ENCODE data around the gene ALDH1L1. TPM values are rescaled to one million over a fixed set of nuclear protein-coding genes. Genes with fewer than 3 reads are reported as not detected.

The ALDH1L1 gene
- total and polyA plus RNA-seq, 2 experiments from 2014 or later: 1.0 to 1.3 TPM

DNA sequence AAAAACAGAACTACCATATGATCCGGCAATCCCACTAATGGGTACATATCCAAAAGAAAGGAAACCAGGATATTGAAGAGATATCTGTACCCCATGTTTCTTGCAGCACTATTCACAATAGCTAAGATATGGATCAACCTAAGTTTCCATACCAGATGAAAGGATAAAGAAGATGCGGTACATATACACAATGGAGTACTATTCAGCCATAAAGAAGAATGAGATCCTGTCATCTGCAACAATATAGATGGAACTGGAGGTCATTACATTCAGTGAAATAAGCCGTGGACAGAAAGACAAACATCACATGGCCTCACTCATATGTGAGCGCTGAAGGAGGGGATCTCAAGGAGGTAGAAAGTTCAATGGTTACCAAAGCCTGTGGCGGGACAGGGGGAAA lies 99.4 kb downstream of the ALDH1L1 start:
- H2AFZ ChIP-seq: no peak overlapping the region
- DNase-seq (ENCODE audit: low spot score): no peak
- H3K27me3 ChIP-seq (ENCODE audit: insufficient read depth): no peaks in the 10 kb centered on the region
- no peak overlapping the region for H3K27ac ChIP-seq (ENCODE audit: low read depth)
- no peak overlapping the region for H3K4me2 ChIP-seq
- no peaks in the 10 kb centered on the region for H3K36me3 ChIP-seq (ENCODE audit: insufficient read depth)
- Mint-ChIP-seq H3K27ac (no peak overlapping the region), H3K27me3 (ENCODE audit: insufficient read depth, low read depth, poor library complexity) (no peaks in the 10 kb centered on the region), H3K9me3 (peaks cover 13% of the 10 kb centered on the region), H3K36me3 (ENCODE audit: low read depth) (peaks cover 22% of the 10 kb centered on the region), H3K4me3 (no peak overlapping the region), H3K4me1 (peaks cover 5% of the 10 kb centered on the region)
- no peaks in the 10 kb centered on the region for H3F3A ChIP-seq (replicated peaks; ENCODE audit: low read depth)
- no peak overlapping the region for H3K4me3 ChIP-seq
- TF ChIP-seq, protein P1, sequence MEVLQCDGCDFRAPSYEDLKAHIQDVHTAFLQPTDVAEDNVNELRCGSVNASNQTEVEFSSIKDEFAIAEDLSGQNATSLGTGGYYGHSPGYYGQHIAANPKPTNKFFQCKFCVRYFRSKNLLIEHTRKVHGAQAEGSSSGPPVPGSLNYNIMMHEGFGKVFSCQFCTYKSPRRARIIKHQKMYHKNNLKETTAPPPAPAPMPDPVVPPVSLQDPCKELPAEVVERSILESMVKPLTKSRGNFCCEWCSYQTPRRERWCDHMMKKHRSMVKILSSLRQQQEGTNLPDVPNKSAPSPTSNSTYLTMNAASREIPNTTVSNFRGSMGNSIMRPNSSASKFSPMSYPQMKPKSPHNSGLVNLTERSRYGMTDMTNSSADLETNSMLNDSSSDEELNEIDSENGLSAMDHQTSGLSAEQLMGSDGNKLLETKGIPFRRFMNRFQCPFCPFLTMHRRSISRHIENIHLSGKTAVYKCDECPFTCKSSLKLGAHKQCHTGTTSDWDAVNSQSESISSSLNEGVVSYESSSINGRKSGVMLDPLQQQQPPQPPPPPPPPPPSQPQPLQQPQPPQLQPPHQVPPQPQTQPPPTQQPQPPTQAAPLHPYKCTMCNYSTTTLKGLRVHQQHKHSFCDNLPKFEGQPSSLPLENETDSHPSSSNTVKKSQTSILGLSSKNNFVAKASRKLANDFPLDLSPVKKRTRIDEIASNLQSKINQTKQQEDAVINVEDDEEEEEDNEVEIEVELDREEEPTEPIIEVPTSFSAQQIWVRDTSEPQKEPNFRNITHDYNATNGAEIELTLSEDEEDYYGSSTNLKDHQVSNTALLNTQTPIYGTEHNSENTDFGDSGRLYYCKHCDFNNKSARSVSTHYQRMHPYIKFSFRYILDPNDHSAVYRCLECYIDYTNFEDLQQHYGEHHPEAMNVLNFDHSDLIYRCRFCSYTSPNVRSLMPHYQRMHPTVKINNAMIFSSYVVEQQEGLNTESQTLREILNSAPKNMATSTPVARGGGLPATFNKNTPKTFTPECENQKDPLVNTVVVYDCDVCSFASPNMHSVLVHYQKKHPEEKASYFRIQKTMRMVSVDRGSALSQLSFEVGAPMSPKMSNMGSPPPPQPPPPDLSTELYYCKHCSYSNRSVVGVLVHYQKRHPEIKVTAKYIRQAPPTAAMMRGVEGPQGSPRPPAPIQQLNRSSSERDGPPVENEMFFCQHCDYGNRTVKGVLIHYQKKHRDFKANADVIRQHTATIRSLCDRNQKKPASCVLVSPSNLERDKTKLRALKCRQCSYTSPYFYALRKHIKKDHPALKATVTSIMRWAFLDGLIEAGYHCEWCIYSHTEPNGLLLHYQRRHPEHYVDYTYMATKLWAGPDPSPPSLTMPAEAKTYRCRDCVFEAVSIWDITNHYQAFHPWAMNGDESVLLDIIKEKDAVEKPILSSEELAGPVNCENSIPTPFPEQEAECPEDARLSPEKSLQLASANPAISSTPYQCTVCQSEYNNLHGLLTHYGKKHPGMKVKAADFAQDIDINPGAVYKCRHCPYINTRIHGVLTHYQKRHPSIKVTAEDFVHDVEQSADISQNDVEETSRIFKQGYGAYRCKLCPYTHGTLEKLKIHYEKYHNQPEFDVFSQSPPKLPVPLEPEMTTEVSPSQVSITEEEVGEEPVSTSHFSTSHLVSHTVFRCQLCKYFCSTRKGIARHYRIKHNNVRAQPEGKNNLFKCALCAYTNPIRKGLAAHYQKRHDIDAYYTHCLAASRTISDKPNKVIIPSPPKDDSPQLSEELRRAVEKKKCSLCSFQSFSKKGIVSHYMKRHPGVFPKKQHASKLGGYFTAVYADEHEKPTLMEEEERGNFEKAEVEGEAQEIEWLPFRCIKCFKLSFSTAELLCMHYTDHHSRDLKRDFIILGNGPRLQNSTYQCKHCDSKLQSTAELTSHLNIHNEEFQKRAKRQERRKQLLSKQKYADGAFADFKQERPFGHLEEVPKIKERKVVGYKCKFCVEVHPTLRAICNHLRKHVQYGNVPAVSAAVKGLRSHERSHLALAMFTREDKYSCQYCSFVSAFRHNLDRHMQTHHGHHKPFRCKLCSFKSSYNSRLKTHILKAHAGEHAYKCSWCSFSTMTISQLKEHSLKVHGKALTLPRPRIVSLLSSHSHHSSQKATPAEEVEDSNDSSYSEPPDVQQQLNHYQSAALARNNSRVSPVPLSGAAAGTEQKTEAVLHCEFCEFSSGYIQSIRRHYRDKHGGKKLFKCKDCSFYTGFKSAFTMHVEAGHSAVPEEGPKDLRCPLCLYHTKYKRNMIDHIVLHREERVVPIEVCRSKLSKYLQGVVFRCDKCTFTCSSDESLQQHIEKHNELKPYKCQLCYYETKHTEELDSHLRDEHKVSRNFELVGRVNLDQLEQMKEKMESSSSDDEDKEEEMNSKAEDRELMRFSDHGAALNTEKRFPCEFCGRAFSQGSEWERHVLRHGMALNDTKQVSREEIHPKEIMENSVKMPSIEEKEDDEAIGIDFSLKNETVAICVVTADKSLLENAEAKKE (CRISPR knock-in tag; IDR thresholded peaks at IDR 0.05): no peak
- TF ChIP-seq ZNF114 (CRISPR knock-in tag; IDR thresholded peaks at IDR 0.05) (no peak), NANOG (IDR thresholded peaks at IDR 0.05; ENCODE audit: borderline replicate concordance) (no peak)
- TF ChIP-seq, protein P2, sequence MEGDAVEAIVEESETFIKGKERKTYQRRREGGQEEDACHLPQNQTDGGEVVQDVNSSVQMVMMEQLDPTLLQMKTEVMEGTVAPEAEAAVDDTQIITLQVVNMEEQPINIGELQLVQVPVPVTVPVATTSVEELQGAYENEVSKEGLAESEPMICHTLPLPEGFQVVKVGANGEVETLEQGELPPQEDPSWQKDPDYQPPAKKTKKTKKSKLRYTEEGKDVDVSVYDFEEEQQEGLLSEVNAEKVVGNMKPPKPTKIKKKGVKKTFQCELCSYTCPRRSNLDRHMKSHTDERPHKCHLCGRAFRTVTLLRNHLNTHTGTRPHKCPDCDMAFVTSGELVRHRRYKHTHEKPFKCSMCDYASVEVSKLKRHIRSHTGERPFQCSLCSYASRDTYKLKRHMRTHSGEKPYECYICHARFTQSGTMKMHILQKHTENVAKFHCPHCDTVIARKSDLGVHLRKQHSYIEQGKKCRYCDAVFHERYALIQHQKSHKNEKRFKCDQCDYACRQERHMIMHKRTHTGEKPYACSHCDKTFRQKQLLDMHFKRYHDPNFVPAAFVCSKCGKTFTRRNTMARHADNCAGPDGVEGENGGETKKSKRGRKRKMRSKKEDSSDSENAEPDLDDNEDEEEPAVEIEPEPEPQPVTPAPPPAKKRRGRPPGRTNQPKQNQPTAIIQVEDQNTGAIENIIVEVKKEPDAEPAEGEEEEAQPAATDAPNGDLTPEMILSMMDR (conservative IDR thresholded peaks at IDR 0.05; ENCODE audit: low read depth in 2 of 2): no peak
- 0 out of 2 replicates have a peak, but pooled peaks cover 5% of the 10 kb centered on the region for H3K4me1 ChIP-seq (ENCODE audit: insufficient read depth)
- H3K9me2 ChIP-seq (ENCODE audit: insufficient read depth): no peaks in the 10 kb centered on the region
- 0 out of 2 replicates have a peak, but pooled peaks cover 3% of the 10 kb centered on the region for H3K79me2 ChIP-seq (replicated peaks; ENCODE audit: insufficient read depth)
- ATAC-seq: no peak
- no peaks in the 10 kb centered on the region for H4K20me1 ChIP-seq (replicated peaks; ENCODE audit: insufficient read depth)
